Measurements from ENCODE around the gene CORO1C. TPM values are rescaled to one million over a fixed set of nuclear protein-coding genes. Genes with fewer than 3 reads are reported as not detected.

CORO1C gene
- total RNA-seq, 1 donor from 2014 or later = 74.7 TPM

DNA sequence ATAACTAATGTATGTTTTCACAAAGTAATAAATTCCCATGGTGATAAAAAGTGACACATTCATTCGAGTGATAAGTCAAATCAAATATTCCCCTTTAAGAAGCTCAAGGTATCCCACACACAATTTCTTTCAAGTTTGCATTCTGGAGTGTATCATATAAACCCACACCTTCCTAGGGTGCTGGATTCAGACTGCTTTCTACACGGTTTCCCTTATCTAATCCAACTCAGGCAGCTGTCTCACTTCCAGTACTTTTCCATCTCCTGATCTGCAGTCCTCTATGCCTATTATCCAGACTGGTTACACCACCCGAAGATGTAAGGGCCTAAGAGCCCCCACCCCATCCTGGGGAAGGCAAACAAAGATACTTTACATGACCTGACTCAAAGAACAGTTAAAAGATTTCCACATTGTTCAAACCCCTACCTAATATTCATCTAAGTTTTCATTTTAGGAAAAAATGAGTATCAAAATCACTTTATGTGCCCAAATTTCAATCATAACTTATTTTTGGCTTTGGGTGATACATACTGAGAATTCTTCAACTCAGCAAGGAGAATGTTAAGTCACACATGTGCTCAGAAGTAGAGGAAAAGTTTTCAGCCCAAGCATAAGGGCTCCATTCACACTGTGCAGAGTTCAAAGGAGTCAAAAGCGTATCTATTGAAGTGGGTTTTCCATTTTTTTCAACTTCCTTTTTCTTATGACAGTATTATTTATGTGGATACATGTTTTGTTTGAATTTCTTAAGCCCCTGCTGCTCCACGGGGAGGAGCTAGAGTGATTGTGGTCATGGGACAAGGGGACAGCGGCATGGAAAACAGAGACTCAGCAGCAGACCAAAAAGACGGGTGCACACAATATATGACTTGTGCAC, 41.8 kb downstream of the CORO1C start:
- intact Hi-C loops (cut with DNase I) = loop anchor here (2.0 to 10.0 kb wide), 4 partner anchors 23 to 165 kb away; partner anchors contain the start of genes CORO1C and SSH1
- DNase-seq (ENCODE audit: low spot score) = no peak

DNA sequence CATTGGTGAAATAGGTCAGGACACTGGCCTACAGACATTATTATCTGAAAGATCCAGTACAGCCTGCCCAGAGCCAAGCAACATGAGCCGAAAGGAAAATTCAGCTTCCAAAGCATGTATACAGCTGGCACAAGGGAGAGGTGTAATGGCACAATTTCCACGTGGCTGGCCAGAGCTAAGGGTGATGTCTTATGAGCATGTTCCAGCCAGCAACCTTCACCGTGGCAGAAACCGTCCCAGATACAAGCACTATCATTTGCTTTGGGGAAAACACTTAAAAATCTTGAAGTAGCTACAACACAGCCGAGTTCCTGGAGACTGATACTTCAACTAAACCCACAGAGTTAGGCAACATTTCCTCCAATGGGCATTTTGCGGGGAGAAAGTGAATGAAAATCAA, 44.5 kb downstream of the CORO1C start:
- intact Hi-C loops (cut with DNase I) = no loop called here
- no peak for DNase-seq (ENCODE audit: low spot score)

DNA sequence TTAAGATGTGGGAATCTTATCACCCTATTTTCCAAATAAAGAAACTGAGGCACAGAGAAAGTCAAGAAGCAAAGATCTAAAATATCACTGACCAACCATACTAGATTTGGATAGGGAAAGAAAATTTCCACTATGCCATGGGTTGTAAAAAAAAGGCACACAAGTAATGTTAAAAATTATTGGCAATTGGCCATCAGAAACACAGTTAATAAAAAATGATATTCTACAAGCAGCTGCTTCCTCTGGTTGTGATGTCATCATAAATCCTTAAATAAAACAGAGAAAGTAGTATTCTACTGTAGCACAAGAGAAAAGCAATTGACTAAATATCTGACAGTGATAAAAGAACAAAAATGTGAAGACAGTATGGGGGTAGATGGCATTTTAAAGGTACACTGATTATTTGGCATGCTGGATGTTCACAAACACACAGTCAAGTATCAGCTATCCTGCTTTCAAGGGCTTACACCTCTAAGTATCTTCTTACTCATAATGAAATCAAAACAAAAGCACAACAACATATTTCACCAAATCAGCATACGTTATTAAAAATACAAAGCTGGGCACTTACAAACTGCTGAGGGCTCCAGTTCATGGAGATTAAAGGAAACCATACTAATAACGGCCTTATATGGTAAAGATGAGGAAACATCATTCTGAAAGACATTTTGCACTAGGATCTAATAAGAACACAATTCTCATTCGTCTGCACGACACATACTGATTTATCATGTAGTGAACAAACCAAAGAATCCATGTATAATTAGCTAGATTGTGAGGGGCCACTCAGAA, 45.7 kb downstream of the CORO1C start:
- DNase-seq (ENCODE audit: low spot score) = no peak
- intact Hi-C loops (cut with DNase I) = no loop called here

DNA sequence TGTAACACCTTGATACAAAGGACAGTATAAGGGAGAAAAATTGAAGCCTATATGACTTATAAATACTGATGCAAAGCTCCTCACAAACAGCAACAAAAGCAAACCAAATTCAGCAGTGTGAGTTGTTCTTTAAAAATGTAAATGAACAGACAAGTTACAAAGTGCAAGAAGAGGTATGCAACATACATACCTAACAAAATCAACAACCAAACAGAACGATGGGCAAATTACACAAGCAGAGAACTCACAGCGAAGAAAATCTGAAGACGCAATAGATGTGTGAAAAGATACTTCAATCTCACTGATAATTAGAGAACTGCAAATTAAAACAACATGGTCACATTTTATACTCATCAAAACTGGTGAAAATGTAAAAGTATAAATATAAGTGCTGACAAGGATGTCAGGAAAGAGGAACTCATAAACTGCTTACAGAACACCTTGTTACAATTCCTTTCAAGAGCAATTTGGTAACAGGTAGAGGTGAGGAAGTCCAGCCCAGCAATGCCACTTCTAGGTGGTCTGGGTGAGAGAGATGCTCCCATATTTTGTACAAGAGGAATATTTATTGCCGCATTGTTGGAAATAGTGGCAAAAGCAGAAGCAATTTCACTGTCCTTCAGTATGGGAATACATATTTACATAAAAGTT, 47.3 kb downstream of the CORO1C start:
- no peak for DNase-seq (ENCODE audit: low spot score)
- intact Hi-C loops (cut with DNase I) = no loop called here

DNA sequence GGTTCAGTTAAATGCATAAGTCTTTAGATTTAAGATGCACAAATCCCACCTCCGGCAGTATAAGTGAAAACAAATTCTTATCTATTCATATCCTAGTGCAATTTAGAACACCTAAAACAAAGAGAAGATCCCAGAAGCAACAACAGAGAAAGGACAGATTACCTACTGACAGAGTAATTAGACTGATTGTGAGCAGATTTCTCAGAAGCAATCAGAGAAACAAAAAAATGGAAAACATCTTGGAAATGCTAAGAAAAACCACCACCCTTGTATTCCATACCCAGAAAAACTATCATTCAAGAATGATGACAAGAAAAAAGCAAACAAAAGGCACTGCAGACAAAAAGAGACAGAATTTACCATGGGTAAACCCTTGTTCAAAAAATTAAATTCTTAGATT, 50.0 kb downstream of the CORO1C start:
- DNase-seq (ENCODE audit: low spot score) = no peak
- intact Hi-C loops (cut with DNase I) = no loop called here

DNA sequence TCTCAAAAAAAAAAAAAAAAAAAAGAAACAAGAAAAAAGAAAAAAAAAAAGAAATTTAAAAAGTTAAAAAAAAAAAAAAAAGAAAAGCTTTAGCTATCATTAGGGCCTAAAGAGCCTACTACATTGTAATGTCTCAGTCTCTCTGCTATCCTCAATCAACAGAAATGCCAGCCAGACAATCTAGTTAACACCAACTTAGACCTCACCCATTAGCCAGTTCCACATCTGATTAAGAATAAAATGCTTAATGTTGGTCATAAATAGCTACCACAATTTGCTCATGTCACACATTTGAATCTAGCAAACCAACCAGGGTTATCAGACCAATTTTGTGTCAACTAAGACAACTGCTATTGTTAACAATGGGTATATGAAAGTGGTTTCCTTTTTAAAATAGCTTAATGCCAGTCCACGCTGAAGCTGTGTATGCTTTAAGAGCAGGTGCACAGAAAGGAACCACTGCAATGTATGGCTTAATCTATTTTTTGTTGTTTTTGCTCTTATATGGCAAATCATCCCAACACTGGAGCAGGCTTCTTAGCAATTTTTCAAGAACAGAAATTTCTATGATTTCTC, 52.1 kb downstream of the CORO1C start:
- DNase-seq (ENCODE audit: low spot score) = no peak
- intact Hi-C loops (cut with DNase I) = no loop called here

DNA sequence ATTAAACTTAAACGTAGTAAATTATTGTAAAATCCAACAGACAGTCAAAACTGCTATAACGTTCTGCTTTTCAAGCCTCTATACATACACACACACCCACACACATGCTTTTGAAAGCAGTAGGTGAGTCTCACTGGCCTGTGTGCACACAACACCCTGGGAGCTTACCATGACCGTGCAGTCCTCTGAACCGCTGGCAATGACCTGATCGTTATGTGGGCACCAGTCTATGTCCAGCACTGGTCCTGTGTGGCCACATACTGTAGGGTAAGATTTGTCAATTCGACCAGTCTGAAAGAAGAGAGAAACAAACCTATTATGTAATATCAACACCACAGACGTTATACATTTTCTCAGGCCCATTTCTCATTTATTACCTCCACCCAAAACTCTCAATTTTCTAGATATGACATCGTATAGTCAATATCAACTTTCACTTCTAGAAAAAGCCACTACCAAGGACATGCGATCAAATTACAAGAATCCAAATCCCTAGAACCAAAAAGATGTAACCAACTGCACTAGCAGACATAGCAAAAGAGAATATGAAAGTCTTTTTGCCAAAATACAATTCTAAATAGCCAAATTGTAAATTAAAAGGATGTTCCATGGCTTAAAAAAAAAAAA, 53.1 kb downstream of the CORO1C start:
- intact Hi-C loops (cut with DNase I) = no loop called here

DNA sequence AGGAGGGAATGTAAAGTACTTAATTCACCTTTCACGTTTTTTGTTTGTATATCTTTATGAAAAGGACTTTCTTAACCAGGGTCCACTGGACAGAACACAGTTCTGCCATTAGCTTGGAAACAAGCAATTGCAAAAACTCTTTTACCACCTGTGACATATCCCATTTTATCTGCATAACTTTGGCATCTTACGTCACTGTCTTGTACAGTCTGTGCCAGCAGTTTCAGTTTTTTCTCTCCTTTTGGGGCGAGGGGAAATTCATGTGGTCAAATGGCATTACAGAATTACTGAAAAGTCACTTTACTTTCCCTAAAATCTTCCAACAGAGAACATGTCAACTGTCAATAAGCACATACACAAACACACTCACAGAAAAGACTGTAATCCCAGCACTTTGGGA, 53.9 kb downstream of the CORO1C start:
- DNase-seq (ENCODE audit: low spot score) = no peak
- intact Hi-C loops (cut with DNase I) = no loop called here

More for the DNA sequence above, 53.1 kb downstream of the CORO1C start:
- DNase-seq (ENCODE audit: low spot score) = no peak

DNA sequence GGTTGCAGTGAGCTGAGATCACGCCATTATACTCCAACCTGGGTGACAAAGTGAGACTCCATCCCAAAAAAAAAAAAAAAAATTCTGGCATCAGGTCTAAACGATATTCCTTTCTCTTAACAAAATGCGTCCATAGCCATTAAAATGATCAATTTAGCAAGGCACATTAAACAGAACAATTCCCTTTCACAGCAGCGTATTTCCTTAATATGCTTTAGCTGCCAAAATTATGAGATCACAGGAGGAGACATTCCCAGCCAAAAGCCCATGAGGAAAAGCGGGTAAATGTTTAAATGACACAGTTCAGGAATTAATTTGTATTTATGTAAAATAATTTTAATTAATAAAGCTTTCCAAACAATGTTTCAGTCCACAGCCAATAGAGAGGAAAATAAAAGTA, 54.6 kb downstream of the CORO1C start:
- intact Hi-C loops (cut with DNase I) = no loop called here
- DNase-seq (ENCODE audit: low spot score) = no peak

DNA sequence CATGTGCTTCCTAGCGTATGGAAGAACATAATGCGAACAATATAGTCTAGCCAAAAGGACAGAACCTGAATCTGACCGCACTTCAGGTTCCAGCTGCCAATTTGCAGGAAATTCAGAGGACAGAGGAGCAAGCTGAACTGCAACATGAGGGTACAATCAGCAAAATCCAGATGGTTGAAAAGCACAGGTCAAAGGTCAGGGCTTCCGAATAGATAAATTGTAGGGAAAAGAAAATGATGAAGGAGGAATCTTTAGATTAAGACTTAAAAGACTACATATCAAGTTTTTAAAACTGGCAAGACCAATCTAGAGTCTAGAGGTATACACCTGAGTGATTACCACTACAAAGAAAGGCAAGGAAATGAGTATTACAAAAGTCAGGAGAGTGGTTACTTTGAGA, 55.5 kb downstream of the CORO1C start:
- intact Hi-C loops (cut with DNase I) = no loop called here
- no peak for DNase-seq (ENCODE audit: low spot score)

DNA sequence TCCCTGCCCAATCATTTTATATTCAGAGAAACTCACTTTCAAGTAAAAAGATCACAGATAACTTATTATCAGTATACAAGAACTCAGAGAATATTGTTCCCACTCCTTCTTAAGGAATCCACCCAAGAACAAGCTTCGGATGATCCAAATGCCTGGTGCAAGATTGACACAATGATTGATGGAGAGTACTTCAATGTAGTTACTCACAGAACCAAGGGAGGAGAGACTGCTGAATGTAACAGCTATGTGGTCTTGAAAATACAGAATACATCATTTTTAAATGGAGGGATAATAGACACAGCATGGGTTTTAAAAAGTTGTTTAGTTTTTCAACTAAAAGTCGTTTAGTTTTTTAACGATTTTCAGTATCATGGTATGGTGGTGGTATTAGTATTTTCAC, 59.3 kb downstream of the CORO1C start:
- intact Hi-C loops (cut with DNase I) = no loop called here

DNA sequence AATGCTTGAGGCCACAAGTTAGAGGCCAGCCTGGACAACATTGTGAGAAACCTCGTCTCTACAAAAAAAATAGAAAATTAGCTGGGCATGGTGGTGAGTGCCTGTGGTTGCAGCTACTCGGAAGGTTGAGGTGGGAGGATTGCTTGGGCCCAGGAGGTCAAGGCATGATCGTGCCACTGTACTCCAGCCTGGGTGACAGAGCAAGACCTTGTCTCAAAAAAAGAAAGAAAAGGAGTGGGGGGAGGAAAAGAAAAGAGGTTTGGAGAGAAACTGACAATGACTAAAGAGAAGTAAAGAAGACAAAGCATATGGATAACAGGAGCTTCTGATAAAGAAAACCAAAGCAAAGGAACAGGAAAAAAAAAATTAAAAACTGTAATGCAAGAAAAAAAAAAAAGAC, 60.2 kb downstream of the CORO1C start:
- intact Hi-C loops (cut with DNase I) = no loop called here
- no peak for DNase-seq (ENCODE audit: low spot score)

More for the DNA sequence above, 59.3 kb downstream of the CORO1C start:
- DNase-seq (ENCODE audit: low spot score) = no peak

DNA sequence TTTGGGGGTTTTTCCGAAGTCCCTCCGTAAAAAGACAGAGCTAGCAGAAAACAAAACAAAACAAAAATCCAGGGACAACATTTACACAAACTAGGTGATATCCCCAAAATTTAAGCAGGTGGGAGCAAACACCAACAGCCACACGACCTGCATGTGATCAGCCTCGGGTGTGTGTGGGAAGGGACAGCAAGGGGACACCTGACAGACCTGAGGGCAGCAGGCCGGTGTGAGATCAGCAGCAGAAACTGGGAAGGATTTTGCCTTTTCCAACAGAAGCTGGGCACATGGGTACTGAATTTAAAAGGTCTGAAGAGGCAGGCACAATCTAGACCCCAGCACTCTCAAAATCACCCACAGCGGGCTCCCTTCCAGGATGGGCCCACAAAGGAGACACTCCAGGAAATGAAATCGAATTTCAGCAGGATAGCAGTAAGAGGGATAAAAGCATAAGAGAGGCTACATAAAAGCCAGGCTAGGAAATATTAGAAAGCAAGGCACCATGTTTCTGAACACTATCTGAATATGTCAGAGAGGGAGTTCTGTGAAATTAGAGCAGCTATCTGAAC, 61.2 kb downstream of the CORO1C start:
- intact Hi-C loops (cut with DNase I) = no loop called here
- DNase-seq (ENCODE audit: low spot score) = no peak

DNA sequence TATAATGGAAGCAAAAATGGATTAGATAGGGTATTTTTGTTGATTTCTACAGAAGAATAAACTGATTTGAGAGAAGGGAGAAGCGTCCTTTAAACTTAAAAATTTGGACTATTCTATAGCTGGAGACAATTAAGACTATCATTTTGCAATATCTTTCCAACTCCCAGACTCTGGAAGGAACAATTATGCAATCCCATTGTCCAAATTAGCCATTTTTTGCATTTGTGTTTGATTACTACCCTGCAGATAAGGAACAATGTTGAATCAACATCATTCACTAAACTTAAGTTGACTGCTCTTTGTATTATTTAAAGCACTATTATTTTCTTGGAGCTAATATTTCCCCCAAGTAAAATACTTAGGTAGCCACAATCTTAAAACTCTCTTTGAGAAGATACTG, 62.8 kb downstream of the CORO1C start:
- intact Hi-C loops (cut with DNase I) = loop anchor here (5.0 kb wide), 1 partner anchor 279 kb away; no protein-coding TSS in a partner anchor
- no peak for DNase-seq (ENCODE audit: low spot score)

DNA sequence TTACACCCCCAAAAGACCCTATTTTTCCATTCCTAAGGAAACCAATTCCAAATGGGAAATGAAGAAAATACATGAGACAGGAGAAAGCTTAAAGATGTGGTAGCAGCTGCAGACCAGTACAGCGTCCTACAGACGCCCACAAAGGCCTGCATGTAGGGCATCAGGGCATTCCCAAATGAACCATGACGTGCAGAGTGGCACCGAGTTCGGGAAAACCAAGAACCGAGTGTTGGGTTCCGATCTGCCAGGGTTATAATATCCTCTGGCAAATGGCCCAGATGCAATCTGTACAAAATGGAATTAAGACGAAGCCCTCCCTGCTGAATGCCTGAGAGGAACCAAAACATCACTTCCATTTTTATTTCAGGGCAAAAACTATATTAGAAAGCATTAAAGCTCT, 63.3 kb downstream of the CORO1C start:
- intact Hi-C loops (cut with DNase I) = loop anchor here (5.0 kb wide), 1 partner anchor 279 kb away; no protein-coding TSS in a partner anchor
- no peak for DNase-seq (ENCODE audit: low spot score)

DNA sequence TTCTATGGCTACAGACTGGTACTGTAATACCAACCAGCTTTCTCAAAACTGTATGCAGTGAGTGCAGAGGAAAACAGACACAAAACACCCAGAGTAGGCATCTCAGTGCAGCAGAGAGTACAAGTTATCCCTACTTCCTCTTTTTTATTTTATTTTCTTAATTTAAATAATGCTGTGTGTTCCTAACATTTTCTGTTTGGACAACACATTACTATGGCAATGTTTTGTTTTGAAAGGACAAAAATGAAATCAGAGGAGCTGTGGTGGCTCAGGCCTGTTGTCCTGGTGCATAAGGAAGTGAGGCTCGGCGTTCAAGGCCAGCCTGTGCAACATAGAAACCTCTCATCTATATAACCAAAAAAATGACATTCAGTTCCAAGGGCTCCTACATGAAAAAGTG, 64.0 kb downstream of the CORO1C start:
- intact Hi-C loops (cut with DNase I) = loop anchor here (2.0 to 5.0 kb wide), 3 partner anchors 23 to 280 kb away; partner anchors contain the start of gene SSH1
- no peak for DNase-seq (ENCODE audit: low spot score)

DNA sequence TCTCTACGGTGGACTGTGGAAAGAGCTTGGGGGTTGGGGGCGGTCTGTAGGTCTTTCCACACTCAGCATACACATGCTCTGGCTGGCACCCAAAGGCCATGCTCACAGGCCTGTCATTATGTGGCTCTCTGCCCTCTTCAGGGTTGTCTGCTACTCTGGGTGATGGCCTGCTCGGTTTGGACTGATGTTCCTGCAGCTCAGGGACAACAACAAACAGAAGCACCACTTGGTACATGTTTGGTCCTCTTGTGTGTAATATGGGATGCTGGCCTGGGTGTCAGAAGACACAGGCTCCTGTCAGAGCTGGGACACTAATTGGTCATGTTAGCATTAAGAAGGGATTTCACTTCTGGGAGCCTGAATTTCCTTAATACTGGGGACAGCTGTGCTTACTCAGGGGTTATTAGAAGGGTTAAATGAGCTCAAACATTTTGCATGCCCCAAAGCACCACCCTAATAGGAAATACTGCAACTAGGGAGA, 64.9 kb downstream of the CORO1C start:
- intact Hi-C loops (cut with DNase I) = loop anchor here (2.0 to 5.0 kb wide), 3 partner anchors 24 to 281 kb away; partner anchors contain the start of gene SSH1
- DNase-seq (ENCODE audit: low spot score) = no peak

DNA sequence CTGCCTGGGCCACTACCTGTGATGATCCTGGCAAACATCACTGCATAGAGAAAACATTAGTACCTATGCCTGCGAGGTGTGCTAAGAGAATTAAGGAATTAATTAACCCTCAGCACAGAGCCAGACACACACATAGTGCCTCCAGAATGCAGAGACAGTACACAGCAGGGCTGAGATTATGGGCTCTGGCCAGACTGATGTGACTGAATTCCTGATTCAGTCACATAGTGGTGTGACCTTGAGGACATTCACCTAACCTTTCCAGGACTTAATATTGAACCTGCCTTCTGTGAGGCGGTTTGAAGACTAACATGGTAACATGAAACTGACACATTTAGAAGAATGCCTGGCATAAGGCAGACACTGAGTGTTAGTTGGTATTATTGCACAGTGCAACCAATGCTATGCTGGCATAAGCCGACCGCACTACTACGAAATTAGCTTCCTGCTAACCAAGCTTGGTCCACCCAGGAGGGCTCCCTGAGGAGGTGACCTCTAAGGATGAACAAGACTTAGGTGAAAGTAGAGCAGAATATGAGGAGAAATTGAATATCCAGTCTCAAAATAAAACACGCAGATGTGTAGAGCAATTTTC, 65.6 kb downstream of the CORO1C start:
- intact Hi-C loops (cut with DNase I) = loop anchor here (1.0 to 5.0 kb wide), 5 partner anchors 25 to 282 kb away; partner anchors contain the start of genes CORO1C and SSH1
- DNase-seq (ENCODE audit: low spot score) = no peak
